BJ (cell line): Measurements from ENCODE around the gene ETV6. TPM values are rescaled to one million over a fixed set of nuclear protein-coding genes. Genes with fewer than 3 reads are reported as not detected.

ENCODE experiments used
- CTCF ChIA-PET: fragments of 350-600 bp; formaldehyde crosslinking; extraction: SDS; loops from one replicate; lab custom pipeline; 2021; ENCODE audit warnings: antibody characterized with exemption, inconsistent platforms; lab: Yijun Ruan, JAX
- POLR2A ChIA-PET: fragments of 300-600 bp; sonication (Branson Sonifier 250); formaldehyde crosslinking; extraction: SDS; loops from one replicate; lab custom pipeline; 2021; ENCODE audit warnings: antibody characterized with exemption; lab: Charles Lee
- DNase-seq: peaks from one replicate; pipeline ENCODE4 v3.0.0-alpha.2; 2011; ENCODE audit warnings: low read depth
- H3K27me3 ChIP-seq: 2 replicates; pipeline ENCODE4 v1.6.0; 2011; ENCODE audit warnings: low read length; ENCODE audit not compliant: control insufficient read depth, insufficient read depth
- H3K36me3 ChIP-seq: 2 replicates; pipeline ENCODE4 v1.5.1; 2011; ENCODE audit warnings: low read length; ENCODE audit not compliant: control insufficient read depth, insufficient read depth
- H3K4me3 ChIP-seq: 2 replicates; pipeline ENCODE4 v1.5.1; 2011; ENCODE audit warnings: low read depth, mild to moderate bottlenecking, control low read depth, low read length
- CTCF ChIP-seq: IDR thresholded peaks from 2 replicates; pipeline ENCODE4 v1.5.1; 2011; ENCODE audit warnings: low read depth, mild to moderate bottlenecking, control low read depth, inconsistent platforms, low read length, moderate library complexity; ENCODE audit not compliant: insufficient read depth
- polyA plus RNA-seq: library from polyadenylated mRNA; depleted of rRNA; stranded (reverse); fragments of >200 nt; gene quantifications from 2 replicates; pipeline ENCODE4 v1.2.3, GENCODE V29; 2011

The ETV6 gene
- polyA plus RNA-seq, 1 experiment: 10.7 TPM

- no peaks in the 10 kb centered on the region for H3K27me3 ChIP-seq
- TF ChIP-seq CTCF: no peak
- H3K4me3 ChIP-seq: no peak overlapping the region
- no peak for DNase-seq
- CTCF ChIA-PET: no interaction called here
- H3K36me3 ChIP-seq: peaks cover 7% of the 10 kb centered on the region
- POLR2A ChIA-PET: no interaction called here
Measured at GRCh38 chr12:11836282-11837151, 187.0 kb downstream of the ETV6 start.

GRCh38 chr12:11837216-11837934, 187.9 kb downstream of the ETV6 start:
- CTCF ChIA-PET: interaction anchor here (1.0 to 1.4 kb wide), 2 partner anchors 8 to 197 kb away, joined by 3 read pairs; no protein-coding TSS in a partner anchor
- no peak for DNase-seq
- Histone ChIP-seq H3K4me3 (no peak overlapping the region), H3K27me3 (no peaks in the 10 kb centered on the region), H3K36me3 (peaks cover 10% of the 10 kb centered on the region)
- POLR2A ChIA-PET: no interaction called here
- TF ChIP-seq CTCF: no peak

- H3K4me3 ChIP-seq: no peak overlapping the region
- TF ChIP-seq CTCF: no peak
- no peak for DNase-seq
- H3K36me3 ChIP-seq: peaks cover 11% of the 10 kb centered on the region
- no peaks in the 10 kb centered on the region for H3K27me3 ChIP-seq
- ChIA-PET CTCF (interaction anchor here (1.4 kb wide), 1 partner anchor 196 kb away, joined by 3 read pairs; no protein-coding TSS in a partner anchor), POLR2A (no interaction called here)
Measured at GRCh38 chr12:11838403-11838802, 188.9 kb downstream of the ETV6 start.

- H3K4me3 ChIP-seq: no peak overlapping the region
- H3K27me3 ChIP-seq: no peaks in the 10 kb centered on the region
- peaks cover 11% of the 10 kb centered on the region for H3K36me3 ChIP-seq
- DNase-seq: no peak
- POLR2A ChIA-PET: no interaction called here
- CTCF ChIA-PET: interaction anchor here (0.6 kb wide), 1 partner anchor 169 kb away, joined by 3 read pairs; no protein-coding TSS in a partner anchor
- TF ChIP-seq CTCF: no peak
Measured at GRCh38 chr12:11839091-11839641, 189.7 kb downstream of the ETV6 start.

GRCh38 chr12:11840366-11840765, 190.9 kb downstream of the ETV6 start:
- Histone ChIP-seq H3K27me3 (no peaks in the 10 kb centered on the region), H3K4me3 (no peak overlapping the region), H3K36me3 (peaks cover 12% of the 10 kb centered on the region)
- no peak for TF ChIP-seq CTCF
- ChIA-PET CTCF (no interaction called here), POLR2A (no interaction called here)
- DNase-seq: no peak
